Stimulated activated CD4-positive, alpha-beta T cell treated with anti-CD3 and anti-CD28 coated beads, Interleukin-1b, Interleukin-23, amount 100 ng/mL, for 24 hours (primary cell): ENCODE measurements around the gene SLC2A8.

Experiments
- DNase-seq, 4 experiments: peaks; one replicate each; pipeline ENCODE4 v3.0.0-alpha.2; 2020; ENCODE audit warnings: low read depth in 4 of 4, low spot score in 1 of 4

Gene SLC2A8

GRCh38 chr9:127455324-127455992, 58.5 kb downstream of the SLC2A8 start:
- no peak for DNase-seq

- DNase-seq = no peak
Observed at GRCh38 chr9:127457191-127457878, 60.4 kb downstream of the SLC2A8 start.
